Dendritic cell treated with granulocyte-macrophage colony-stimulating factor and Interleukin-4, amounts not matched to agents 40 ng/mL and 50 ng/mL, for 4 days (primary cell): Measurements from ENCODE around the gene STAT1.
A peak's percentile ranks its signal among the peaks of the same experiment; 100 is the strongest.

Source experiments
- H3K27ac Mint-ChIP-seq: one replicate; pipeline ENCODE4 v1.8.0; 2022; ENCODE audit warnings: mild to moderate bottlenecking, mixed read lengths
- H3K27me3 Mint-ChIP-seq: one replicate; pipeline ENCODE4 v1.8.0; 2022; ENCODE audit warnings: mild to moderate bottlenecking, mixed read lengths
- H3K36me3 Mint-ChIP-seq: one replicate; pipeline ENCODE4 v1.8.0; 2022; ENCODE audit warnings: low read depth, mixed read lengths
- H3K4me1 Mint-ChIP-seq: one replicate; pipeline ENCODE4 v1.8.0; 2022; ENCODE audit warnings: low read depth, mixed read lengths
- H3K4me3 Mint-ChIP-seq: one replicate; pipeline ENCODE4 v1.8.0; 2022; ENCODE audit warnings: mild to moderate bottlenecking, moderate library complexity, mixed read lengths
- H3K9me3 Mint-ChIP-seq: one replicate; pipeline ENCODE4 v1.8.0; 2022; ENCODE audit warnings: mixed read lengths
- intact Hi-C: fragments of 100-400 bp; cut with micrococcal nuclease; formaldehyde crosslinking; loops from one replicate; pipeline ENCODE4 v1.15.0; 2022

STAT1 gene

DNA sequence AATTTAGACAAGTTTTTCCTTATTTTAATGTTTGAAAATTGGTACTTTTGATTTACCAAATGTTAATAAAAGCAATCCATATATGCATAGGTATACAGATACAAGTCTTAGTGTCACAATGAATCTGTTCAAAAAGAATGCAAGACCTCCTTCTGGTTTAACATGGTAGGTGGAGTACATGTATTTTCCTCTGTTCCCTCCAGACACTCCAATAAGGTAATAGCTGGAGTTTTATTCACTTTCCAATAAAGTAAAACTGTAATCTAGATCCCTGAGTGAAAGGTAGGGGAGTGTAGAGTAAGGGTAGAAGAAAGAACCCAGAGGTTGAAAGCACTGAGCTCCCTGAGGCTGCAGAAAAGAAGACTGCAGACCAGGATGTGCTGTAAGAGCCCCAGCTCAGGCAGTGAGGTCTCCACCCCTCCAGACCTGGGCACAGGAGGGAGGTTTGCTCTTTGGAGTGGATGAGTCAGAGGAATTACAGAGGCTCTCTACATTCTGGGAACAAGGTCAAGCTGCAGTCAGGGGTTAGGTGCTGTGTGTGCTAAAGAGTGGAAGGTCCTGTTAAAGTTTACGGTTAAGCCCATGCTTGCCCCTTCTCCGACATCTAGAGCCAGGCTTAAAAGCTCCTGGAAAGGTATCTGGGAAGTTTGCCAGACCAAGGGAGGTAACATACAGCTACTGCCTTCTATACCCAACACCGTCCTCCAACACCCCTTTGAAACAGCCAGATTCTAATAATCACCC lies 27.6 kb upstream of the STAT1 start:
- no peaks in the 10 kb centered on the region for H3K36me3 Mint-ChIP-seq
- no peak overlapping the region for H3K4me3 Mint-ChIP-seq
- no peaks in the 10 kb centered on the region for H3K9me3 Mint-ChIP-seq
- intact Hi-C loops: no loop called here
- H3K27ac Mint-ChIP-seq: no peak overlapping the region
- H3K4me1 Mint-ChIP-seq: peaks cover 25% of the 10 kb centered on the region
- peaks cover 1% of the 10 kb centered on the region for H3K27me3 Mint-ChIP-seq

DNA sequence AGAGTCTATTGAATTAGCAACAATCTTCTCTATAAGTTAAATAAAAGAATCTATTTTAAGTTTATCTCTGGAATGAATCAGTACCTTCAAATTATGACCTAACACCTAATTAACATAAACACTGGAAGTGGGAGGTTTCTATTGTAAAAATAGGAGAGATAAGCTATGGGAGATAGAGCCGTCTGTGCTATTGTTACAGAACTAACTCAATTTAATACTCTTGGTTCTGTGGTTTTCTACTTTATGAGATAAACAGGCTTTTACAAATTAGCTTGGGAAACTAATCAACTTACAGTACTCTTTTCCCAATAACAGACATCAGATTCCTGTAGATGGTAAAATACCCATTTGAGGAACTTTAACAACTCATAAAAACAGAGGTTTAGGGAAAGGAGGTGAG lies 25.6 kb upstream of the STAT1 start:
- Mint-ChIP-seq H3K4me1 (peaks cover 30% of the 10 kb centered on the region), H3K27me3 (peaks cover 1% of the 10 kb centered on the region), H3K36me3 (no peaks in the 10 kb centered on the region), H3K27ac (no peak overlapping the region), H3K9me3 (no peaks in the 10 kb centered on the region), H3K4me3 (no peak overlapping the region)
- intact Hi-C loops: no loop called here

DNA sequence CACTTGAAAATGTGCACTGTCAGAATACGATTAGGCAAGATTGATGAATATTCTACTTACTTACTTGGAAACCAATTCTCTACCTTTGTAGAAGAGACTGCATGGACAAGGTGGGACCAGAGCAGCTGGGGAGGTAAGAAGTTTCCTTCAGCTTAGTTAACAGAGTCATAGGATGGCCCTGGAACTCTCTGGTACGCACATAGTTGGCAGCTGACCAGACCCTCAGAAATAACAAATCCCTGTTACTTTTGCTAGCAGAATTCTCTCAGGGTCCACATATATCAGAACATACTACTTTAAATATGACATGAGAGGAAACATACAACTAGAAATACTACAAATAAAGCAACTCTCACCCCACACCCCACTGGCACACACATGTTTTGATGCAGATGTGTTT lies 24.8 kb upstream of the STAT1 start:
- Mint-ChIP-seq H3K4me1 (peaks cover 30% of the 10 kb centered on the region), H3K27me3 (no peaks in the 10 kb centered on the region), H3K4me3 (no peak overlapping the region), H3K9me3 (no peaks in the 10 kb centered on the region), H3K36me3 (no peaks in the 10 kb centered on the region), H3K27ac (no peak overlapping the region)
- intact Hi-C loops: no loop called here

DNA sequence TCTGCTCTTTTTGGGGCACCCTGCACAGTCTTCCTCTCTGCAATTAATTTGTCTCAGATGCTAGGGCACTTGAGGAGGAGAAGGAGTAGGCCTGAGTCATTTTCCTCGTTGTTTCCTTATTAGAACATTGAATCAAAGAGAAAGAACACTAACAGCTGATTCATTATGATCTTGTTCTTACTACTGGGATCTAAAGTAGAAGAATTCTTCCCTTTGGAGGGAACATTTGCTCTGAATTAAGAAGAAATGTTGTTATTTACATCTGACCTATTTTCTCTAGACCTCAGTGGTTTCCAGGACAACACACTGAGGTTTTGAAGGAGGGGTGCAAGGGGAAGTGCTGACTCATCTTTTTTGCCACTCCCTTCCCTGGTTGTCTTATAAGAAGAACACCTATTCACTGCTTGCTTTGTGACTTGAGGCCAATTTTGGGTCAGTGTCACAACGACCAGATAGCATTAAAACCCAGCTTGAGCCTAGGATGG lies 24.3 kb upstream of the STAT1 start:
- Mint-ChIP-seq H3K9me3 (no peaks in the 10 kb centered on the region), H3K4me1 (peaks cover 31% of the 10 kb centered on the region), H3K4me3 (no peak overlapping the region), H3K27ac (no peak overlapping the region), H3K27me3 (no peaks in the 10 kb centered on the region), H3K36me3 (no peaks in the 10 kb centered on the region)
- intact Hi-C loops: no loop called here

DNA sequence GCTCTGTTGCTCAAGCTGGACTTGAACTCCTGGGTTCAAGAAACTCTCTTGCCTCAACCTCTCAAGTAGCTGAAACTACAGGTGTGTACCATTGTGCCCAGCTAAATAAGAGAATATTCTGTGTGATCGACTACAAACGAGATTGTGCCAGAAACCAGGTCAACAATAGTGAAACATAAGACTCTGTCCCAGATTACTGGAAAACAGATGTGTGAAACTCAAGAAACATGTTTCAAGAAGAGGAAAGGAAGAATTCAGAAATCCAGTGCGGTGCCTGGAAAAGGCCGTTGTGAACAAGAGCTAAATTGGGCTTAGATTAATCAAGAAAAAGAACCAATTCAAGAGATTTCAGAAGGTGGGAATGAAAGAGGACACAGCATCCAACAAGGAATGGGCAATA lies 23.4 kb upstream of the STAT1 start:
- H3K9me3 Mint-ChIP-seq: no peaks in the 10 kb centered on the region
- no peak overlapping the region for H3K4me3 Mint-ChIP-seq
- H3K4me1 Mint-ChIP-seq: peaks cover 40% of the 10 kb centered on the region
- intact Hi-C loops: no loop called here
- no peaks in the 10 kb centered on the region for H3K27me3 Mint-ChIP-seq
- H3K36me3 Mint-ChIP-seq: no peaks in the 10 kb centered on the region
- H3K27ac Mint-ChIP-seq: no peak overlapping the region

DNA sequence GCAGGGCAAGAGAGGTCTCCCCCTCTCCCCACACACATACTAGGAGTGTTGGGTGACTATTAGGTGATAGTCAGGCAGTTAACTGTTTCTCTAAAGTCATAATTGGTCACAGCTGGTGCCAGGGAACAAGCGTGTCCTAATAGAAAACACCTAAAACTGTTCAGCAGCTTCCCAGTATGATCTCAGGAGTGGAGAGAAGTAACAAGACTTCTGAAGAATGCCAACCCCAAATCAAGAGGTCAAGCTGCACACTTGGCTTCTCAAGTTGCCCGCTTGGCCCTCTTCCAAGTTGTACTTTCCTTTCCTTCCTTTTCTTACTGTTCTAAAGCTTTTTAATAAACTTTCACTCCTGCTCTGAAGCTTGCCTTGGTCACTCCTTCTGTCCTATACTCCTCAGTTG lies 22.4 kb upstream of the STAT1 start:
- intact Hi-C loops: no loop called here
- no peak overlapping the region for H3K27ac Mint-ChIP-seq

DNA sequence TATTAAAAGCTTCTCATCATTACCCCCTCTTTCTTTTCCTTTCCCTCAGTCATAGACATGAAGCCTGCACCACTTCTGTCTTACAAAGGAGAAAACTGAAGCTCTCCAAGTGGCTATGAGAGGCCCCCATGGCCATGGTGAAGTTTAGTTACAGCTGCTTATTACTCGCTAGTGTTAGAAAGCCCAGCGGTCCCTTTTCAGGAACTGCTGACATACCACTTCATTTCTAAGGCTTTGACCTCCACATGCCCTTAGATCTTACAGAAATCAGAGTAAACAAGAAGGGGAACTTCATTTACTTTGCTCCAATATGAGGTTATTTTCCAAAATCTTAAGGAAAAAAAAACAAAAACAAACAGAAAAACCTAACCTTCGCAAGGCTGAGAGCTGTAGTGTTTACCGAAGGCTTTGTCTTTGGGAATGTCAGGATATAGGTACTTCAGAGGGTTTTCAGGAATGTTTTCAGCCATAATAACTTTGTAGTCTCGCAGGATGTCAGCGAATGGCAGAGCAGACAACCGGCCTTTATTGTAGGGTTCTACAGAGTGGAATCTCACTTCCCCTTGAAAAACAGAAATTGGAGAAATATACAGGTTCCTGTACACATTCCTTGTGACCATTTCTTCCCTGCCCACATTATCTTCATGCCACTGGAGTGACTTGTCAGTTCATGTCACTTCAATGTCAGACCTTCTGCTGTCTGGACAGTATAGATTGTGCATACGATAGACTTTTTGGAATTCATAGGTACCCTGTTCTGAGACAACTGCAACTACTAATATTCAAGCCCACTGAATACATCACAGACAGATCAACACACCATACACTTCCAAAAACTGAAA lies 18.8 kb upstream of the STAT1 start:
- no peaks in the 10 kb centered on the region for H3K27me3 Mint-ChIP-seq
- peak overlapping the region; percentile 77 for H3K27ac Mint-ChIP-seq
- peaks cover 54% of the 10 kb centered on the region for H3K4me1 Mint-ChIP-seq
- no peaks in the 10 kb centered on the region for H3K36me3 Mint-ChIP-seq
- intact Hi-C loops: loop anchor here (5.0 kb wide), 1 partner anchor 251 kb away; no protein-coding TSS in a partner anchor
- H3K4me3 Mint-ChIP-seq: peak overlapping the region; percentile 37
- no peaks in the 10 kb centered on the region for H3K9me3 Mint-ChIP-seq

More for the DNA sequence above, 22.4 kb upstream of the STAT1 start:
- no peaks in the 10 kb centered on the region for H3K9me3 Mint-ChIP-seq
- H3K27me3 Mint-ChIP-seq: no peaks in the 10 kb centered on the region
- H3K36me3 Mint-ChIP-seq: no peaks in the 10 kb centered on the region
- H3K4me3 Mint-ChIP-seq: no peak overlapping the region
- H3K4me1 Mint-ChIP-seq: peaks cover 43% of the 10 kb centered on the region

DNA sequence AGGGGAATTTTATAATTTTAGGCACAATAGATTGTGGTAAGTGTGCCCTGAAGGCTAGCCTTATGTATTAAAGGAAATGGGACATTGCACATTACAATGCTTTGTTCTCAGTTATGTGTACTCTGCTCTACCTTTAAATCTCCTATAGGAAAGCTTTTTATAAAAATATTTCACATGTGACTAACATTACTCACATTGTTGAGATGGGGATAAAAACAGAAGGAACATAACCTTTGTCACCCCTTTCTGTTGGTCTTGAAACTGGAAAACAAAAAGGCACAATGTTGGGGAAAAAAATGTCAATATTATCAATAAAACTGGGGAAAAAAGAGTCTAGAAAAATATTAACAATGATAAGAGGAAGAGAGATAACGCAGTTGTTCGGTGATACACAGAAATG lies 17.3 kb upstream of the STAT1 start:
- H3K27me3 Mint-ChIP-seq: no peaks in the 10 kb centered on the region
- H3K27ac Mint-ChIP-seq: no peak overlapping the region
- no peak overlapping the region for H3K4me3 Mint-ChIP-seq
- intact Hi-C loops: loop anchor here (5.0 kb wide), 1 partner anchor 249 kb away; no protein-coding TSS in a partner anchor
- H3K4me1 Mint-ChIP-seq: peaks cover 49% of the 10 kb centered on the region
- no peaks in the 10 kb centered on the region for H3K9me3 Mint-ChIP-seq
- no peaks in the 10 kb centered on the region for H3K36me3 Mint-ChIP-seq

DNA sequence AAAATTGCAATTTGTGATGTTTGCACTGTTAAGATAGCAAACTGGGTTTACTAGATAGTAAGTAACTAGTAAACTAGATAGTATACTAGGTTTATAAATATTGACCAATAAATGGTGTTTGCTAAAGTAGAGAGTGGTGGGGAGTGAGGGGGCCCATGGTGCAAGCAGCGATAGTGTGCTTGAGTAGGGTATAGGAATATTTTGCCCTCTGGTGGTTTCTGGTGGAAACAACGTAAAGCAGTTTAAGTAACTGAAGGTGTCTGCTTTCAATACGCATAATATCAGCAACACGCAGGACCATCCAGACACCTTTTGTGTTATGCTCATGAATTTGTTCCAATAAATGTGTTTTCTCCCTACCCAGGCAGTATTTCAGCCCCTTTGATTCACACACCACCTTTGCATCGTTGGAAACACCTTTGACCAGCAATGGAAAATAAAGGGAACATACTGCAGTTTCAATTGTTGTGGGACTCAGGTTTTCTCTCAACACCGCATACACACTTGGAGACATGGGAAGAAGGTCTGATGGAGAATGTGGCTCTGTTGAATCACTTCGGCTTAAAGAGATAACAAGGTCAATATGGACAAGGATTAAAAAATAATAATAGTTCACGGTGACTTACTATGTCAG lies 16.7 kb upstream of the STAT1 start:
- Mint-ChIP-seq H3K4me3 (no peak overlapping the region), H3K9me3 (no peaks in the 10 kb centered on the region), H3K27ac (no peak overlapping the region), H3K4me1 (peaks cover 53% of the 10 kb centered on the region), H3K27me3 (no peaks in the 10 kb centered on the region), H3K36me3 (no peaks in the 10 kb centered on the region)
- intact Hi-C loops: loop anchor here (5.0 kb wide), 1 partner anchor 248 kb away; no protein-coding TSS in a partner anchor

DNA sequence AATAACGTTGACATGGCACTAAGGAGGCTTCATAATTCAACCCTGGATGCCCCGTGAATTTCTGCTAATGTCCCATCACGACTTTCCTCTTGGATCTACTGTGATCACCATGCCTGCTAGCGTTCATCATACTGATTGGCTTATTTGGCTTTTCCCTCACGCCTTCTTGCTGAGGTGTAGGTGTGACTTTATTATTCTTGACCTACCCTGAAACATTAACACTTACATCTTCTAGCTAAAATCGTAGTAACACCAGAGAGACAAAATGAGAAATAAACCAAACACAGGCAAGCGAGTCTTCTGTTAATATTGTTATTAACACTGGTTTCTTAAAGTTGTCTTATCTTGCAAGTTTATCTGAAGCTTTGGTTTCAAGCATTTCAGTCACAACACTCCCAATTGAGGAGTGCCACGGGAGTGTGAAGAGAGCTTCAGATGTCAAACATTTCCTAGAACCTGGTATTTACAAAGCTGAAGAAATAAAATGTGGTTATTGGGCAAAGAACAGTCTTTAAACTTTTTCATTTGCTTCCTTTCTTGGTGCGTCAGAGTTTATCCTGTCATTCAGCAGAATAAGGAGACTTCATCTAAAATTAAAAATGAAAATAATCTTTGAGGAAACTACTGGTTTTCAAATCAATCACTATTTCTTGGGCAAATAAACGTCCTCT lies 15.4 kb upstream of the STAT1 start:
- intact Hi-C loops: loop anchor here (10.0 kb wide), 1 partner anchor 645 kb away; the partner anchor contains the start of gene NABP1
- peaks cover 64% of the 10 kb centered on the region for H3K4me1 Mint-ChIP-seq
- no peaks in the 10 kb centered on the region for H3K36me3 Mint-ChIP-seq
- no peaks in the 10 kb centered on the region for H3K9me3 Mint-ChIP-seq
- H3K4me3 Mint-ChIP-seq: no peak overlapping the region
- no peak overlapping the region for H3K27ac Mint-ChIP-seq
- no peaks in the 10 kb centered on the region for H3K27me3 Mint-ChIP-seq

DNA sequence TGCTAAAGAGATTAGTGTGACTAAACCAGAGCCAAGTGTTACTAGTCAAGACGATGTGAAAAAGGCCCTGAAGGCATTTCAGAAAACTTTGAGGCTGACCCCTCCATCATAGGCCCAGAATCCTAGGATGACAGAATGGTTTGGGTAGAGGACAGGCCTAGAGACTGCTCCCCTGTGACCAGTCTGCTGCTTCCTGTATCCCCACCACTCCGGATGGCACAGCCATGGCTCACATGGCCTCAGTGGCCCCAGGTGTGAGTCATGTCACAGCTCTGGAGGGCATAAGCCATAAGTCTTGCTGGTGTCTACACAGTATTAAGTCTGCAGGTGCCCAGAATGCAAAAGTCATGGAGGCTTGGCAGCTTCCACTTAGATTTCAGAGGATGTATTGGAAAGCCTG lies 12.4 kb upstream of the STAT1 start:
- Mint-ChIP-seq H3K27me3 (no peaks in the 10 kb centered on the region), H3K36me3 (no peaks in the 10 kb centered on the region), H3K4me3 (no peak overlapping the region), H3K9me3 (no peaks in the 10 kb centered on the region), H3K4me1 (peaks cover 46% of the 10 kb centered on the region), H3K27ac (no peak overlapping the region)
- intact Hi-C loops: loop anchor here (10.0 kb wide), 1 partner anchor 648 kb away; the partner anchor contains the start of gene NABP1

DNA sequence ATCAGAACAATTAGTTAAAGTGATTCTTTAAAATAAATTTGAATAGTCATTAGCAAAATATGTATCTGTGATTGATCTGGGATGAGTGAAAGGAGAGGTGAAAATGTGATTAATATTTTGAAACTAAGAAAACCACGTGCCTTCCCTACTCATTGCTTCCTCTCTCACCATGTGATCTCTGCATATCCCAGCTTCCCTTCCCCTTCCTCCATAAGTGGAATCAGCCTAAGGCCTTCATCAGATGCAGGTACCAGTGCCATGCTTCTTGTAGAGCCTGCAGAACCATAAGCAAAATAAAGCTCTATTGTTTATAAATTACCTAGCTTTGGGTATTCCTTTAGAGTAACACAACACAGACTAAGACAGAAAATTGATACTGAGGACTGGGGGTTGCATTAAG lies 11.2 kb upstream of the STAT1 start:
- Mint-ChIP-seq H3K9me3 (no peaks in the 10 kb centered on the region), H3K27ac (no peak overlapping the region), H3K4me3 (no peak overlapping the region), H3K36me3 (no peaks in the 10 kb centered on the region), H3K4me1 (peaks cover 37% of the 10 kb centered on the region), H3K27me3 (no peaks in the 10 kb centered on the region)
- intact Hi-C loops: loop anchor here (10.0 kb wide), 1 partner anchor 650 kb away; the partner anchor contains the start of gene NABP1

DNA sequence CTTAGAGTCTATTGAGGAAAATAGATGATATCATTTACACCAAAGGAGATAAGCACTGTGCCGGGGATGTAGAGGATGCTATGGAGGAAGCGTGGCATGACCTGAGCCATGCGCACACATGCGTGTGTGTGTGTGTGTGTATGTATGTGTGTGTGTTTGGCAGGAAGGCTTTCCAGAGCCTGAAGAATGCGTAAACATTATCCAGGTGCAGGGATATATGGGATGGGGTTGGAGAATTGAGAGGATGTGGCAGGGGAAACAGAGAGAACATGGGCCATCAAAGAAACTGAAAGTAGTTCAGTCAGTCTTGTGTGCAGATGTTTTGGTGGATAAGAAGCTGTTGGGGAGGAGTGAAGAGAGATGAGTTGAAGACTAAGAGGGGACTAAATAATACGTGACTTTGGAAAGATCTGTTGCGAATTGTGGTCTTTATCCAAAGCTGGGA lies 9.3 kb upstream of the STAT1 start:
- peaks cover 24% of the 10 kb centered on the region for H3K4me1 Mint-ChIP-seq
- intact Hi-C loops: loop anchor here (10.0 kb wide), 1 partner anchor 652 kb away; the partner anchor contains the start of gene NABP1
- H3K4me3 Mint-ChIP-seq: no peak overlapping the region
- no peaks in the 10 kb centered on the region for H3K36me3 Mint-ChIP-seq
- H3K27ac Mint-ChIP-seq: no peak overlapping the region
- H3K9me3 Mint-ChIP-seq: no peaks in the 10 kb centered on the region
- H3K27me3 Mint-ChIP-seq: no peaks in the 10 kb centered on the region
